Measurements from ENCODE around the gene YPEL2. TPM values are rescaled to one million over a fixed set of nuclear protein-coding genes. Genes with fewer than 3 reads are reported as not detected.

The YPEL2 gene
- total RNA-seq, 1 experiment from 2014 or later: 2.2 TPM

- TF ChIP-seq ZNF416 (CRISPR knock-in tag; IDR thresholded peaks at IDR 0.05) (no peak), GABPB1 (CRISPR knock-in tag; IDR thresholded peaks at IDR 0.05) (0 out of 2 replicates have a peak, but pooled peaks have one; percentile 16), PRDM15 (CRISPR knock-in tag; IDR thresholded peaks at IDR 0.05) (no peak)
- no peaks in the 10 kb centered on the region for H3K36me3 Mint-ChIP-seq
- DNase-seq (ENCODE audit: low spot score) (peak; percentile 19), ATAC-seq (no peak)
- H3K27me3 Mint-ChIP-seq (ENCODE audit: low read depth): peaks cover 29% of the 10 kb centered on the region
- POLR2A ChIA-PET: interaction anchor here (1.0 to 1.2 kb wide), 2 partner anchors 36 to 109 kb away, joined by 3 read pairs; no protein-coding TSS in a partner anchor
- CTCF ChIA-PET: interaction anchor here (0.7 to 3.0 kb wide), 40 partner anchors 8 to 377 kb away, joined by 3 to 53 read pairs (median 5); partner anchors contain the start of genes PRR11, PTRH2, SKA2 and VMP1
- peak overlapping the region; percentile 94 for H3K27ac Mint-ChIP-seq
- peak overlapping the region; percentile 67 for H3K4me3 Mint-ChIP-seq
- H3K9me3 Mint-ChIP-seq: no peaks in the 10 kb centered on the region
- H3K4me1 Mint-ChIP-seq: peaks cover 43% of the 10 kb centered on the region
Measured at GRCh38 chr17:59330053-59330942, 1.2 kb upstream of the YPEL2 start.

- H3K27ac Mint-ChIP-seq: no peak overlapping the region
- POLR2A ChIA-PET: interaction anchor here (0.7 to 1.2 kb wide), 2 partner anchors 108 to 180 kb away, joined by 3 read pairs; no protein-coding TSS in a partner anchor
- DNase-seq (ENCODE audit: low spot score): peak; percentile 38
- H3K9me3 Mint-ChIP-seq: no peaks in the 10 kb centered on the region
- peaks cover 43% of the 10 kb centered on the region for H3K4me1 Mint-ChIP-seq
- H3K27me3 Mint-ChIP-seq (ENCODE audit: low read depth): peaks cover 32% of the 10 kb centered on the region
- H3K4me3 Mint-ChIP-seq: peak overlapping the region; percentile 81
- CTCF ChIA-PET: interaction anchor here (0.8 to 1.6 kb wide), 5 partner anchors 16 to 109 kb away, joined by 3 to 9 read pairs (median 6); no protein-coding TSS in a partner anchor
- no peak for ATAC-seq
- no peaks in the 10 kb centered on the region for H3K36me3 Mint-ChIP-seq
- no peak for TF ChIP-seq HMGA2 (CRISPR knock-in tag; IDR thresholded peaks at IDR 0.05)
- TF ChIP-seq USF2 (CRISPR knock-in tag; IDR thresholded peaks at IDR 0.05): peak; percentile 80
- TF ChIP-seq USF1 (CRISPR knock-in tag; IDR thresholded peaks at IDR 0.05): no peak
- no peak for TF ChIP-seq MLX (CRISPR knock-in tag; IDR thresholded peaks at IDR 0.05)
- TF ChIP-seq JAZF1 (CRISPR knock-in tag; IDR thresholded peaks at IDR 0.05): no peak
- no peak for TF ChIP-seq ZSCAN18 (CRISPR knock-in tag; IDR thresholded peaks at IDR 0.05)
- no peak for TF ChIP-seq ETV6 (CRISPR knock-in tag; IDR thresholded peaks at IDR 0.05)
- TF ChIP-seq ZNF396 (CRISPR knock-in tag; IDR thresholded peaks at IDR 0.05; ENCODE audit: borderline replicate concordance): no peak
- TF ChIP-seq ZNF138 (CRISPR knock-in tag; conservative IDR thresholded peaks at IDR 0.05): no peak
- TF ChIP-seq GABPB1 (CRISPR knock-in tag; IDR thresholded peaks at IDR 0.05): no peak
- no peak for TF ChIP-seq RORB (CRISPR knock-in tag; IDR thresholded peaks at IDR 0.05)
- TF ChIP-seq ERG (CRISPR knock-in tag; IDR thresholded peaks at IDR 0.05): no peak
- no peak for TF ChIP-seq MAX (CRISPR knock-in tag; IDR thresholded peaks at IDR 0.05)
- TF ChIP-seq ZNF423 (CRISPR knock-in tag; IDR thresholded peaks at IDR 0.05): peak; percentile 64
- no peak for TF ChIP-seq GRHL2 (CRISPR knock-in tag; IDR thresholded peaks at IDR 0.05; ENCODE audit: insufficient replicate concordance, severe bottlenecking)
- TF ChIP-seq ZNF425 (CRISPR knock-in tag; conservative IDR thresholded peaks at IDR 0.05): no peak
- no peak for TF ChIP-seq TEAD4 (CRISPR knock-in tag; IDR thresholded peaks at IDR 0.05)
- no peak for TF ChIP-seq CREB1 (CRISPR knock-in tag; IDR thresholded peaks at IDR 0.05)
Measured at GRCh38 chr17:59331929-59332748, 684 bp downstream of the YPEL2 start.

Data from WTC11 (cell line).